ENCODE measurements around the gene GPC1.

GPC1 gene

DNA sequence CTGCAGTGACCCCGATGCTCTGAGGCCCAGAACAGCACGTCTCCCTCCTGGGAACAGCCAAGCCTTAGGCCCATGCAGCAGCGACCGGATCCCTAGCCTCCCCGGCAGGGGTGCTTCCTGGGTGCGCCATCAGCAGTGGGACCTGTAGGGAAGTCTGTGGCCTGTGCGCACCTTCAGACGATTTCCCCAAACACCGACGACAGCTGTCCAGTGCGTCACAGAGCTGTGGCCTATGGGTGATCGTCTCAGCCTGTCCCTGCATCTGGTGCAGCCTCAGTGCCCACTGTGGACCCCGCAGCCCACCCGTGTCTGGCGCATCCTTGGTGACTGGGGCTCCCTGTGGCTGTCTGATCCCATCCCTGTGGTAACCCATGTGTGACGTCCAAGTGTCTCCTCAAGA lies 9.0 kb downstream of the GPC1 start:
- DNase-seq = no peak

DNA sequence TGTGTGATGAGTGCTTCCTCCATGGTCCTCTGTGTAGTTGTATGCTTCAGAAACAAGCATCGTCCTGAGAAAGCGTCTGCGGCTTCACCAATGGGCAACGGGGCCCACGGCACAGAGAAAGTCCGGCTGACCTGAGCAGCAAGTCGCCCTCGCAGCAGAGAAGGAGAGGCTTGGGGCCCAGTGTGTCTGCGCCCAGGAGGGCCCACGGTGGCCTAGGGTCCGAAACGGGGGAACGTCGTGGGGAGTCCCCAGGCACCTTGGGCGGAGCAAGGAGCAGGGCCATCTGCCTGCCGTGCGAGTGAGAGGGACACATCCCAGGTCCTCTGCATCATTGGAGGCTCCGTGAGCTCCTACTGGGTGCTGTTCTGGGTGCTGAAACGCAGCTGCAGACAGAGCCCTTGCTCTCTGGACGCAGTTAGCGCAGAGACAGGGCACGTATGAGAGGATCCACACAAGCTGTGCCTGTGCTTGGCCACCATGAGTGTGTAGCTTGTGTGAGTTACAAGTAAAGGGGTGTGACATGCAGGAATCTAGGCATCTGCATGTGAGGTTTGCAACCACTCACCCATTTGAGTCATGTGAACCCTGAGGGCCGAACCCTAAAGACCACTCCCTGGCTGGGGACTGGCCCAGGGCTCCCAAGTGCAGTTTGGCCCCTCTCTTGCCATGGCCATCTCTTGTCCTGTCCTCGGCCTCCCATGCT lies 10.6 kb downstream of the GPC1 start:
- DNase-seq = no peak

DNA sequence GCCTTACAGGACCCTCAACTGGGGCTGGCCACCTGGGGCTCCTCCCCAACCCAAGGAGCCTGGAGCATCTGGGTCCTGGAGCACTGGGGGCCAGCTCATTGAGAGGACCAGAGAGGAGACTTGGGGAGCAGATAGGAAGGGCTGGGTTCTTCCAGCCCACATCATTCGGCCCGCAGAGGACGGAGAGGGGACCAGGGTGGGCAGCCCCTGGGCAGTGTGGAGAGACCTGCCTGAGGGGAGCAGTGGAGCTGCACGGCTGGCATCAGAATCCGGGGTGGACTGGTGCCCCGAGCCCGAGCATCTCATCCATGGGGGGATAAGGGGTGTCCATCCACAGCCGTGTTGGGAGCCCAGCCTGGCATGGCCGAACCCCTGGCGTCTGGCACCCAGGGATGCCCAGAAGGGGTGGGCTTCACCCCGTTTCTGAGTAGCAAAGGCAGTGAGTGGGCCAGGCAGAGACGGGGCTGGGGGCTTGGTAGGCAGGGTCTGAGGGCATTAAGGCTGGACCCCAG lies 11.3 kb downstream of the GPC1 start:
- no peak for DNase-seq

DNA sequence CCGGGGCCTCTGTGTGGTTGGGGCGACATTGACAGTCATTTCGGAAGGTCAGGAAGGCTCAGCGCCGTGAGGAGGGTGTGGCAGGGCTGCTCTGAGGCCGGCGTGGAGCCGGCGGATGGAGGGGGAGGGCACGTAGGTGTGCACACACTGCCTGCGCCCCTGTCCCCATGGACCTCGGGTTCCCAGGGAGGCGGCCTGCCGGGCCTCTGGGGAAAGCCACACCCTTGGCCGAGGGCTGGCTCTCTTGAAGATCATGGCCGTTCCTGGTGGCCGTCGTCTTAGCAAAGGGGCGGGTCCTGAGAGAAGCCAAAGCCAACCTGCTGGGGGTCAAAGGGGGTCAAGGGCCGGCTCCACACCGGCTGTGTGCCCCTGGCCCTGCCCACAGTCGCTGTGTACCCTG lies 11.9 kb downstream of the GPC1 start:
- no peak for DNase-seq

DNA sequence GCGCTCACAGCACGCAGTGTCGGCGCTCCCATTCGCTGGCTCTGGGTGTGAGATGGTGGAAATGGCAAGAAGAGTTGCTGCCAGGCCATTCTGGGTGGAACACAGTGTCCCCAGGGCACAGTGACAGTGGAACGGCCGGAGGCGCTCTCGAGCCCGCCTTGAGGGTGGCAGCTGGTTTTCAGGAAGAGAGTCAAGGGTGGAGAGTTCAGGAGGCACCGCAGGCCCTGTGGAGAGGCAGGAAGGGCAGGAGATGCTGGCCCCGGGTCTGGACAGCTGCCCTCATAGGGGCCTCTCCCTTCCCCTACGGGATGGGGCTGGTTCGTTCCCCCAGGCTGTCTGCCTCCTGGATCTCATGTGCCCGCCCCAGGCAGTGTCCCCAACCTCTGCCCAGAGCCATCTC lies 12.5 kb downstream of the GPC1 start:
- DNase-seq = no peak

DNA sequence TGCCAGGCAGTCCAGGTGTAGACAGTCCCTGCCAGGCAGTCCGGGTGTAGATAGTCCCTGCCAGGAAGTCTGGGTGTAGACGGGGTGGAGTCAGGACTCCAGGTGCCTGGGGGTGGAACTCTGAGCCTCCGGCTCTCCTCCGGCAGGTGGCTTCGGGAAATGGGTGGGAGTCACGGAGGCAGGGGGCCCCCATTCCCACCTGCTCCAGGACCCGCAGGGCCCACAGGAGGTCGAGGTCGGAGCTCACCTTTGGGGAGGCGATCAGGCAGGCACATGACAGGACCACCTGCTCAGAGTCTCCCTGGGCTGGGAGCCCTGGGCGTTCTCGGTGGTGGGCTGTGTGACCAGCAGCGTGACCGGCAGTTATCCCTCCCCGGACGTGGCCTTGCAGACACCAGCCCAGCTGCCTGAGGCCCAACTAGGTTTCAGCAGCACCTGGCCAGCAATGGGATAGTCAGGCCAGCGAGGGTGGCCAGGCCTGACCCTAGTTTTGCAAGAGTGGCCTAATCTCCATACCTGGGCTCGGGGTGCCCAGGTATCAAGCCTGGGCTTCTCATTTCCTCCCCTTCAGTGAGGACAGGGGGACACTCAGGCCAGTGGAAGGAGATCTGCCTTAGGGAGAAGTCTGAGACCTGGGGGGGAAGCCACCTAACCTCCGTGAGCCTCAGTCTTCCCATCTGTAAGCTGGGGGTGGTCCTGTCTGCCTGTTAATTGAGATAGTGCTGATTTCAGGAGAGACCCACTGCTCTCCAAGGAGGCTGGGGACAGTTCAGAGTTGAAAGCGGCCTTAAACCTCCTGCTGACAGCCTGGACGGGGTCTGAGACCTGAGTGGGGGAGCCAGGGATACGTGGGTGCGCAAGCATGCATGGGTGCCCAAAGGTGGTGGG lies 13.2 kb downstream of the GPC1 start:
- no peak for DNase-seq

DNA sequence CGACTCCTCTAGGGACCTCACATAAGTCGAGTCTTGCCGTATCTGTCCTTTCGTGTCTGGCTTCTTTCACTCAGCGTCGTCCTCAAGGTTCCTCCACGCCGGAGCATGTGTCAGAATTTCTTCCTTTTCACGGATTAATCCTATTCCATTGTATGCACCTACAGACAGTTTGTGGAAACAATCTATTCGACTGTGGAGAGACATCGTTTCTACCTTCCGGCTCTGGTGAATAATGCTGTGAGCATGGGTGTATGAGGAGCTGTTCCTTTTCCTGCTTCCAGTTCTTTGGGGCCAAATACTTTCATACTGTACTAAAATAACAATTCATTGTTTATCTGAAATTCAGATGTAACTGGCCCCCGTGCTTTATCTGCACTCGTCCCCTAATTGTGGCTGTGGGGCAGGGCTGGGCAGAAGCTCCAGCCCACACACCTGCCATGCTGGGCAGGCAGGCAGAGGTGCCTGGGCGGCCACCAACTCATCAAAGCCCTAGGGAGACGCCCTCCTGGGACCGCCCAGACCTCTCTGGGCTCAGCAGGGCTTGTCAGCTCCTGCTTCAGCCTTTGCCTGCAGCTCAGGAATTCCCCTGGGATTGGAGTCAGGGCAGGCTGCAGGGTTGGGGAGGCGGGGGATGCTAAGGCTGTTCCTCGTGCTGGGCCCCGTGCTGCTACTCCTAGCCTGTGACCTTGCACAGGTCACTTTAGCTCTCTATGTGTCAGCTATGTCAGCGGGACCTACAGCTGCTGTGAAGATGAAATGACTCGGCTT lies 14.5 kb downstream of the GPC1 start:
- DNase-seq = no peak

DNA sequence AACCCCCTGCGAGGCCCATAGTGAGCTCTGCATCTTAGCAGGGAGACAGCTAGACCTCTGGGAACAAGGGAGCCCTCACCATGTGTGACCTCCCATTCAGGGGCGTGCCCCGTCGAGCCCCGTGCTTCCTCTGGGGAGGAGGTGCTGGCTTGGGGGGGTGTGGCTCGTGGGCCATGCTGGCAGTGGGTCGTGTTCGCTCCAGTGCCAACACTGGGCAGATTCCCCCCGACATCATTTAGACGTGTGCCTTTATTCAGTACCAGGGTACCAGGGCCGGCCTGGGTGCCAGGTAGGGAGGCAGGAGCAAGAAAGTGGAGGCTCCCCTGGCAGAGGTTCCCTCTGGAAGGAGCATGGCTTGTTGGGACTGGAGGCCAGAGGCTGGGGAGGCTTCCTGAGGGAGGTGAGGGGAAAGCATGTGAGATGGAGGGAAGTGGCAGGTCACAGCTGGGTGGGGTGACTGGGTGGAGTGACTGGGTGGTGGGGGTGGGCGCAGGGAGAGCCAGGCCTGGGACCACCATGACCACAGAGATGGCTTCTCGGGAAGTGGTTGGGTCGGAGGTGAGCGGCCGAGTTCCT lies 15.2 kb downstream of the GPC1 start:
- DNase-seq = no peak

DNA sequence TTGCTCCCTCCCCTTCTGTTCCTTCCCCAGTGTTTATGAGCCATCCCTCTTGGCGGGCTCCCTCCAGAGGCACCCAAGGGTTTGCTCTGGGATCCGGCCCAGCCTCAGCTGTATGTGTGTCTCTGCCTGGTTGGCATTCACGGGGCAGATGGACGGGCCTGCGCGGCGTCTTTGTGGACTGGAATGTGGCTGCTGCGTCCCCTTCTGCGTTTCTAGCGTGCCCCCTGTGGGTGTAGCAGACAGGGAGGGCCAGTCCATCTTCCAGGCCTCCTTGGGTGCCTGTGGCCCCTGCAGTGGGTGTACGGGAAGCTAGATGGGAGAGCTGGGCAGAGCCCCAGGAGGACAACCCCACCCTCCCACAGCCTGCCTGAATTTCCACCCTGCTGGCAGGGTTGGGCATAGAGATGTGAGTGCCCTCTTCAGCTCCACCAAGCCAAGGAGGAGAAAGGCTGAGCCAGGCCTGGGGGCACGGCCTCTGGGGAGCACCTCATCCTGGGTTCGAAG lies 15.7 kb downstream of the GPC1 start:
- no peak for DNase-seq

DNA sequence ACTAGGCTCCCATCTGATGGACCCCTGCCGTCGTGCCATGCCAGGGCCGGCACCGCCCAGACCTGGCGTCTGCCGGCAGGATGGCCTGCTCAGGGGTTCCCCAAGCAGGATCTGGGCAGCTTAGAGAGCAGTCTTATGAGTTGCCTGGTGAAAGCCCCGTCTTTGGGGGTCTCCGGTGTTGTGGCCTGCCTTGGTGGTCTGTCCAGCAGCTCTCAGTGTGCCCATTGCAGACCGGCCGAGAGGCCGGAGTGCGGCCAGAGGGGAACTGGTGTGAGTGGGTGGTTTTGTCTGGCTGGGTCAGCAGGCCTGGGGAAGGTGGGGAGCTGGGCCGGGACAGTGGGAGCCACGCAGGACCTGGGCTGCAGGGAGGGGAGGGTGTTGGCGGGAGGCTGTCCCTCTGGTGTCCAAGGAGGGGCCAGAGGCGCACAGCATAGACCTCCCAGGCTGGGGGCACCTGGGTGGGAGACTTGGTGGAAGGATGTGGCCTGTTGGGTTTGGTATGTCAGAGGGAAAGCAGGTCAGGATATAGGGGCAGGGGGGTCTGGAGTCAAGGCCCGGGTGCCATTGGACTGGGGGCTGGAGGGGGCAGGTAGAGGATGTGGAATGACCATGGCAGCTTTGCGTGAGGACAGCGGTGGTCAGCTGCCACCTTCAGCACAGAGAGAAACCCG lies 16.5 kb downstream of the GPC1 start:
- no peak for DNase-seq

DNA sequence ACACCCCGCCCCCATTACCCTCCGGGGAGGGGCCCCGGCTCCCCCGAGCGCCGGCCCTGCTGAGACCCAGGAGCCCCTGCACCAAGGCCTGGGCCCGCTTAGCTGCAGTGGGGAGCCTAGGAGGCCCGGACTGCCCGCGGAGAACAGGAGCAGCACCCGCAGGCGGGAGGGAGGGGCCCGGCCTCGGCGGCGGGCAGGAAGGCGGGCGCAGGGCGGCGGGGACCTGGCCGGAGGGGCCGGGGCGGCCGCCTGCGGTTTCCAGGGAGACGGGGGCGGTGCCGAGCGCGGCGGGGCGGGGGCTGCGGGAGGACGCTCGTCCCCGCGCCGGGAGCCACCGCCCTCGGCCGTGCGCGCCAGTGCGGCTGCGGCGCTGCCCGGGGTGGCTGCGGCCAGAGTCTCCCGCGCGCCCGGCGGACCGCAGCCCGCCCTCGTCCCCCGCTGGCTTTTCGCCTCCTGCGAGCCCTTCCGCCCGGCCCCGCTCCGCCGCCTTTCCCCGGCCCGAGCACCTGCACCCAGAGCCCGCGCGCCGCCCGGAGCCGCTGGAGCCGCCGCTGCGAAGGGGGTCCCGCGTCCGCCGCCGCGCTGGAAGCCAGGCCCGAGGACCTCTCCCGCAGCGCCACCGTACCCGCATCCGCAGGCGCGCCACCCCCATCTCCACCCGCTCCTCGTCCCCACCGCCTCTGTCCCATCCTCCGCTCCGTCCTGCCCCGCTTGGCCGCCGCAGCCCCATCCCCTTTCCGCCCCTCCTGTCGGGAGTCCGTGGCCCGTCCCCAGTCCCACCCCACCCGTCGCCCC lies 17.2 kb downstream of the GPC1 start:
- no peak for DNase-seq

DNA sequence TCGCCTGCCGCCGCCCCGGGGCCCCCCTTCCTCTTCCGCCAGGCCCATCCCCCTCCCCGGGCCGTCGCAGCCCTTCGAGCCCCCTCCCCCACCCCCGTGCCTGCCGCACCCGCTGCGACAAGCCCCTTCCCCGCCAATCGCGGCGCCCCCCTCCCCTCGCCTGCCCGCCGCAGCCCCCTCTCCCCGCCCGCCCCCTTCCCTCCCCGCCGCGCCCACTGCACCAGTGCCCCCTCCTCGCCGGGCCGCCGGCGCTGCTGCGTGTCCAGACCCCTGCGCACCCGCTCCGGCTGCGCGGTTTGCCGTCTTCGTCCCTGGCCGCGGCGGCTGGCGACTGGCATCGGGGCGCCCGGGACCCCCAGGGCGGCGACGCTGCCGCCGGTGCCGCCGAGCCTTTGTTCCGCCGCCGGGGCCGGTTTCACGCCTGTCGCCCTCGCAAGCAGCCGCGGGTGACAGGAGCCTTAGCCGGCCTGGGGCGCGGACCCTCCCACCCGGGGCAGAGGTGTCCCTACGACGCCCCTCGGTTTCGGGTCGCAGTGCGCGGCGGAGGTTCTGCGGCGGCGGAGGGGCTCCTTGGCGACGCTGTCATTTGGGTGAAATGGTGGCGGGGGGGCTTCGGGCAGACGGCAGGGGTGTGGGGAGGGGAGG lies 18.1 kb downstream of the GPC1 start:
- DNase-seq = no peak

DNA sequence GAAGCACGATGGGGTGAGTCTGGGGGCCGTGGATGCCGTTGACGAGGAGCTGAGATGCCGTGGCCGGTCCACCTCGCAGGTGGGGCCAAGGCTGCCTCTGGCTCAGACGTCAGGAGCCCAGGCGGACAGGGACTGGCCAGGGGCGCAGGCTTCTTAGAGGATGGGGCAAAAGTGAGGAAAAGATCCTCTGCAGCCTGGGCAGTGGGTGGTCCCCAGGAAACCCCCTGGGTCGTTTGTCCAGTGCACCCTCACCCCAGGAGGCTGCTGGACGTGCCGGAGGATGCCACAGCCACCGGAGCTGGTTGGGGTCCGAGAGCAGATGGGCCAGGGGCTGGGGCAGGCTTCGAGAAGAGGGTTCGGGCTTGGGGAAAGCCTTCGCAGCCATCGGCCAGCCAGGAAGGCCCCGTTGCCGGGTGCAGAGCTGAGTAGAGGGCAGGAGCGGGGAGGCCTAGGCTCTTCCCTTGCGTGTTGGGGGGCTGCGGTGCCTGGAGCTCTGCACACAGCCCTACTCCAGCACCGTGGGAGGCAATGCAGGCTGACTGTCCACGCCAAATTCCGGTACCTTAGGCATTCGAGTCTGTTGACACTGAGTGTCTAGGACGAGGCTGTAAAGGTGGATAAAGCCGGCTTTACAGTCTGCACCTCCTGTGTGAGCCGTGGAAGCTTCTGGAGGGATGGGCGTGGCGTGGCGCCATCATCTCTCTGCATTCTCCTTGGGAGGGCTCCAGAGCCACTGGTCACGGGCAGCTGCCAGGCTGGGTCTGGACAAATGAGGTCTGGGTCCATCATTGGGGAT lies 18.8 kb downstream of the GPC1 start:
- DNase-seq = no peak

DNA sequence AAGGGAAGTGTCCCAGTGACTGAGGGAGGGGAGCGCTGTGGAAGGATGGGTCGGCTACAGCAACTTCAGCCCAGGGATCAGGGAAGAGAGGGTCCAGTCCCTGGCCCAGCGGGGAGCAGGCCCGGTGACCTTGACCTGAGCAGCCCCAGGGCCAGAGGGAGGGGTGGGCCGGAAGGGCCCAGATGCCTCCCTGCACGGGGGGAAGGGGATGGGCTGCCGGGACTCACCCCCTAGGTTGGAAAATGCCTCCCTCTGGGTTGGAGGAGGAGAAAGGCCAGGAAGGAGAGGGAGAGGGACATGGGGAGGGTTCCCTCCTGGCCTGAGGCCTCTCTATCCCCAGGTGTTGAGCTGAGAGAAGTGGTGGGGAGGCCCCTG lies 19.8 kb downstream of the GPC1 start:
- no peak for DNase-seq

DNA sequence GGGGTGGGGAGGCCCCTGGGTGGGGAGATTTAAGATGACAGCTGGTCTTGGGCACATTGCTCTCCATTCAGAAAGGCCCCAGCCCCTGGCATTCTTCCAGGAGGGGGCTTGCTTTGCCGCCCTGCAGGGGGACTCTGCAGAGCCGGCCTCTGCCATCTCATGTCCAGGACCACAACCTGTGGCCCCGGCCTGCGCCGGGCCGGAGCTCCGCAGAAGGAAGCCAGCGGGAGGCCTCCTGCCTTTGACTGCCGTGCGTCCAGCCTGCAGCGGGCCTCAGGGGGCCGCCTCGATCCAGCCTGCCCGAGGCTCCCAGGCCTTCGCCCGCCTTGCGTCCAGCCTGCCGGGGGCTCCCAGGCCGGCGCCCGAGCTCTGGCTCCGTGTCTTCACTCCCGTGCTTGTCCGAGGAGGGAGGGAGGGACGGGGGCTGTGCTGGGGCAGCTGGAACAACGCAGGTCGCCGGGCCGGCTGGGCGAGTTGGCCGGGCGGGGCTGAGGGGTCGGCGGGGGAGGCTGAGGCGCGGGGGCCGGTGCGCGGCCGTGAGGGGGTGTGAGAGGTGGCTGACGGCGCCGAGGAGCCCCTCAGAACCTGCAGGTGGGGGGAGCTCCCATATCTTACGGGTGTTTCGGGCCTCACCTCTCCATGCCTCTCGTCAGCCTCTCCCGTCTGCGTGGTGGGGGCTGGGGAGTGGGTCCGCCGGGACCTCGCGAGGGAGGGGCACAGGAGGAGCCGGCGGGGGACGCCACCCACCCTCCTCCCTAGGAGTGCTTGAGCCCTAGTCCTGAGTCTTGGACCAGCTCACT lies 20.4 kb downstream of the GPC1 start:
- no peak for DNase-seq

DNA sequence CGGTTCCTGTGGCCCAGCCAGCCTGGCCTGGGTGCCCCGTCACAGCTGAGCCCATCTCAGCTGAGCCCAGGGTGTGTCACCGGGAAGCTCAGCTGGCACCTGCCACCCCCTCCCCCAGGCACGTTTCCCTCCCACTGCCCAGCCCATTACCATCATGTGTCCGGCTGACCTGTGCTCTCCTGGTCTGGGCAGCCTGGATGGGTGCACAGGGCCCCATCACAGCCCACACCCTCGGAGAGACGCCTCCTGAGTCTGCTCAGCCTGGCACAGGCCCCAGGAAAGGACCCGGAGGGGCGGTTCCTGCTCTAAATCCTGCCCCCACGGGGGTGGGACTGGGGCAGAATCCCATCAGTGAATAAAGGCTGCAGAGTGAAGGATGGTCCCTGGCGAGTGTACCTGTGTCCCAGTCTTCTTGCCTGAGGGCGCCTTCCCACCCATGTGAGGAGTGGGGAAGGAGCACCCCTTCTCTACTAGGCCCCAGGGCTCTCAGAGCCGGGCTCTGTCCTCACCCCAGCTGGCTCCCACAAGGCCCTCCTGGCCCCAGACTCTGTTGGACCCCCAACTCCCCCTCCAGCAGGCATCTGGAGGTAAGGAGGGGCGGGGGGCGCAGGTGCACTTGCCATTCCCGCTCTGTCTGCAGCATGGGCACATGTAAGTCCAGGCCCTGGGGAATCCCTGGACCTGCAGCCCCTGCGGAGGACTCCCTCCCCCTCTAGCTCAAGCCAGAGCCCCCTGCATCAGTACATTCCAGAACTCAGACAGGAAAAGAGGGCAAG lies 21.2 kb downstream of the GPC1 start:
- no peak for DNase-seq

DNA sequence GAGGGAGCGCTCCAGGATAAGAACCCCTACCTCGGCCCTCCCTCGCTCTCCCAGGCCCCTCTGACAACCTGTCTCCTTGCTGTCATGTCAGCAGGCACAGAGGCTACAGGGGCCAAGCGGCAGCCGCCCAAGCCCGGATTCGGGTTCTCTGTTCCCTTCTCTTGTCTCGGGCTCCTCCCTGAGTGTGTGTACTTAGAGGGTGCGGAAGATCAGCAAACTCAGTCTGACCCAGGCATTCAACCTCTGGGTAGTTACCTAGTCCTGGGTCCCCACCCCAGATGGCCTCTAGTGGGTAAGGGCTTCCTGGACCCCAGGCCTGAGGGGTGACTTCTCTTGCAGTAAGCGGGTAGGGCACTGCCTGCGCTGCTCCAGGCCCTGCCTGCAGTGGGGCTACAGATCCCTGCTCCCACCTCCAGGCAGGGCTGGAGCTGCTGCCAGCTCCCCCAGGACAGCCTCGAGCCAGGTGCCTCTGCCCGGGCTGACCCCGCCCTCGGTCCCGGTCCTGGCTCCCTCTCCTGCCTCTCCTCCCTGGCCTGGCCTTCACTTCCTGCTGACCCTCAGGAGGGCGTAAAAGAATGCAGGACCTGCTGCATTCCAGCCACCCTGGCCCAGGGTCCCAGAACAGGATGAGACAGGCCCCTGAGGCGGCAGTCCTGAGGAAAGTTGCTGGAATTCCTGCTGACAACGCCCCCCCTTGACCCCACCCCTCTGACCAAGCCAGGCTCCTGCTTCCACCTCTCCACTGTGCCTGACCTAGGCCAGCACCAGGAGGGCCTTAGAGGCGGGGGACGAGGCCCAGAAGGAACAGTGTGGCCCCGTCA lies 22.0 kb downstream of the GPC1 start:
- DNase-seq = no peak

Data from NK-92 treated with Interleukin-12 subunit alpha and Interleukin-12 subunit beta, amount 100 ng/mL, for 24 hours (cell line).